Measurements from ENCODE around the gene CEACAM20.

GRCh38 chr19:44552324-44552723 is 22.8 kb upstream of the CEACAM20 start:
- TF ChIP-seq CTCF (IDR thresholded peaks at IDR 0.05) = no peak
- TF ChIP-seq POLR2A (IDR thresholded peaks at IDR 0.05) = no peak
